Prostate gland (tissue), 2 donors: Measurements from ENCODE around the gene ANKRD9. TPM values are rescaled to one million over a fixed set of nuclear protein-coding genes. Genes with fewer than 3 reads are reported as not detected.

Experiments used
- DNase-seq: peaks from one replicate; pipeline ENCODE4 v3.0.0-alpha.2; 2019; ENCODE audit warnings: low spot score
- H3K27ac ChIP-seq, 2 donors: fragments of 200-600 bp; sonication (generic); 2 replicates each; pipeline ENCODE4 v1.5.1; 2017 to 2019
- H3K27me3 ChIP-seq: fragments of 200-600 bp; sonication (generic); replicated peaks from 2 replicates; pipeline ENCODE4 v1.5.1; 2019; ENCODE audit not compliant: insufficient read depth
- H3K36me3 ChIP-seq, 2 donors: fragments of 200-600 bp; sonication (generic); 1 replicate in 1 of 2; 2 replicates in 1 of 2; pipeline versions ENCODE4 v1.5.1 to v1.8.1; 2017 to 2019
- H3K4me1 ChIP-seq: fragments of 200-600 bp; sonication (generic); replicated peaks from 2 replicates; pipeline ENCODE4 v1.5.1; 2019
- H3K4me3 ChIP-seq, 2 donors: fragments of 200-600 bp; sonication (generic); 2 replicates each; pipeline ENCODE4 v1.5.1; 2017 to 2019
- H3K9me3 ChIP-seq: fragments of 200-600 bp; sonication (generic); 2 replicates; pipeline ENCODE4 v1.5.1; 2017
- CTCF ChIP-seq, 4 experiments: fragments of 200-600 bp in 2 of 4; fragments of 450-650 bp in 2 of 4; sonication (generic) in 2 of 4; IDR thresholded peaks; 1 replicate in 3 of 4; 2 replicates in 1 of 4; pipeline ENCODE4 v1.5.1; 2016 to 2019; ENCODE audit warnings: antibody characterized with exemption in 4 of 4, mild to moderate bottlenecking in 2 of 4, moderate library complexity in 2 of 4
- POLR2A ChIP-seq: fragments of 450-650 bp; IDR thresholded peaks from one replicate; pipeline ENCODE4 v1.6.1; 2016; ENCODE audit warnings: antibody characterized with exemption, mild to moderate bottlenecking
- POLR2AphosphoS5 ChIP-seq: sonication (generic); formaldehyde crosslinking; IDR thresholded peaks from one replicate; pipeline ENCODE4 v1.6.1; 2017; ENCODE audit warnings: antibody characterized with exemption
- WGBS: methylation state at CpG from one replicate; pipeline ENCODE4 v1.1.5; 2018; 5-methylcytosine and 5-hydroxymethylcytosine counted together
- intact Hi-C: fragments of 100-400 bp; cut with DNase I; formaldehyde crosslinking; loops from one replicate; pipeline ENCODE4 v1.14.2; 2022
- total RNA-seq, 2 donors: library from RNA; depleted of rRNA; stranded (reverse); fragments of >200 nt; gene quantifications; one replicate each; pipeline ENCODE4 v1.1.0, GENCODE V29; 2016

The ANKRD9 gene
- total RNA-seq, 2 donors from 2014 or later: 81.1 to 81.5 TPM

- no peaks in the 10 kb centered on the region for H3K36me3 ChIP-seq
- no peaks in the 10 kb centered on the region for H3K9me3 ChIP-seq
- H3K27ac ChIP-seq: no peak overlapping the region
- no peak for DNase-seq
- intact Hi-C loops: no loop called here
- WGBS: 86% methylated on average over 5 of the region's 7 CpGs
- H3K4me3 ChIP-seq: no peak overlapping the region
- H3K4me1 ChIP-seq: no peaks in the 10 kb centered on the region
- TF ChIP-seq POLR2AphosphoS5 (no peak), POLR2A (no peak), CTCF (IDR thresholded peaks at IDR 0.05) (no peak)
- H3K27me3 ChIP-seq: no peaks in the 10 kb centered on the region
Measured at GRCh38 chr14:102491786-102492530, 17.6 kb downstream of the ANKRD9 start.

DNA sequence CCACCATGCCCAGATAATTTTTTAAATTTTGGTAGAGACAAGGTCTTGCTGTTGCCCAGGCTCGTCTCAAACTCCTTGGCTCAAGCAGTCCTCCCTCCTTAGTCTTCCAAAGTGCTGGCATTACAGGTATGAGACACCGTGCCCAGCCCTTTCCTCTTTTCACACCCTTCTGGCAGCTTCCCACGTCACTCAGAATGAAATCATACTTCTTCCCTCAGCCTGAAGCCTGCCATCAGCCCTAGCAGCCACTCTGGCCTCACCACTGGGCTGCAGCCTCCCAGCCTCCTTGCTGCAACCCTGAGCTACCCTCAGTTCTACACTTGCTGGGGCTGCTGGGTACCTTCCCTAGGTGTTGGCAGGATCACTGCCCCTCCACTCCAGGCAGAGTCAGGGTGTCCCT is 18.2 kb downstream of the ANKRD9 start:
- TF ChIP-seq CTCF (IDR thresholded peaks at IDR 0.05) (no peak), POLR2AphosphoS5 (no peak), POLR2A (no peak)
- intact Hi-C loops: no loop called here
- Histone ChIP-seq H3K27ac (no peak overlapping the region), H3K36me3 (no peaks in the 10 kb centered on the region), H3K9me3 (no peaks in the 10 kb centered on the region), H3K27me3 (no peaks in the 10 kb centered on the region), H3K4me1 (no peaks in the 10 kb centered on the region), H3K4me3 (no peak overlapping the region)
- no peak for DNase-seq
- 44% methylated on average over 3 of the region's 3 CpGs for WGBS

- H3K27me3 ChIP-seq: no peaks in the 10 kb centered on the region
- WGBS: 88% methylated on average over 18 of the region's 18 CpGs
- no peak for DNase-seq
- H3K36me3 ChIP-seq: no peaks in the 10 kb centered on the region
- TF ChIP-seq CTCF (IDR thresholded peaks at IDR 0.05): no peak
- TF ChIP-seq POLR2AphosphoS5: no peak
- TF ChIP-seq POLR2A: no peak
- no peak overlapping the region for H3K4me3 ChIP-seq
- intact Hi-C loops: no loop called here
- H3K9me3 ChIP-seq: no peaks in the 10 kb centered on the region
- H3K4me1 ChIP-seq: no peaks in the 10 kb centered on the region
- no peak overlapping the region for H3K27ac ChIP-seq
Measured at GRCh38 chr14:102490456-102490855, 19.1 kb downstream of the ANKRD9 start.

GRCh38 chr14:102487204-102487577 is 22.4 kb downstream of the ANKRD9 start:
- Histone ChIP-seq H3K27ac (no peak overlapping the region), H3K27me3 (no peaks in the 10 kb centered on the region), H3K36me3 (no peaks in the 10 kb centered on the region), H3K4me1 (no peaks in the 10 kb centered on the region), H3K4me3 (no peak overlapping the region), H3K9me3 (no peaks in the 10 kb centered on the region)
- no peak for TF ChIP-seq POLR2AphosphoS5
- TF ChIP-seq POLR2A: no peak
- no peak for TF ChIP-seq CTCF (IDR thresholded peaks at IDR 0.05)
- WGBS: 56% methylated on average over 7 of the region's 7 CpGs
- intact Hi-C loops: no loop called here
- DNase-seq: no peak

DNA sequence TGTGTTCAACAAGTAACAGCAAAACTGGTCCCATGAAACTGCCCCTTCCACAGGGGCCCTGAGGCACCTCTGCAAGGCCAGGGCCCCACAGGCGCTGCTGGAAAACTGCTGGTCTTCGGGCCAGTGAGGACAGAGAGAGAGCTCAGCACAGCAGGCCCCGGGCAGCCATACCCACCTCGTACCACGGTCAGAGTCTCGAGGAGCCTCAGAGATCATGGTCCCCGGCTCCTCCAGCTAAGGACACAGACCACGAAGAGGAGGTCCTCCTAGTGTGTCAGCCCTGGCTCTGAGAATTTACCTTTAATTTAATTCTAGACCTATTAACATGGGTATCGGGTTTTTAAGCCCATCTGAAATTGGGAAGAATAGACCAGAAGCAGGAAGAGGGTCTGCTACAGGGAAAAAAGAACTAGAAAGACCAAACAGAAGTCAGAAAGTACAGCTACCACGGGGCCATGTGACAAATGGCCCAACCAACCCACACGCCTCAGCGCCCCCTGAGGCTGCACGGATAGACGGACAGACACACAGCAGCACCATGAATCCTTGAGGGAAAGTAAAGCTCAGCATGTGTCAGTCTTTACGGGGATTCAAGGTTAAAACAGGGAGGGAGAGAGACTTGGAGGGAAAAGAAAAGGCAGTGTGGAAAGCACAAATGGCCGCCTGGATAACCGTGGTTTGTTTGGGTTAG is 22.9 kb downstream of the ANKRD9 start:
- no peak for DNase-seq
- no peak overlapping the region for H3K27ac ChIP-seq
- no peak overlapping the region for H3K4me3 ChIP-seq
- H3K9me3 ChIP-seq: no peaks in the 10 kb centered on the region
- 72% methylated on average over 17 of the region's 17 CpGs for WGBS
- TF ChIP-seq CTCF (IDR thresholded peaks at IDR 0.05): no peak
- TF ChIP-seq POLR2AphosphoS5: no peak
- no peak for TF ChIP-seq POLR2A
- intact Hi-C loops: no loop called here
- no peaks in the 10 kb centered on the region for H3K36me3 ChIP-seq
- H3K4me1 ChIP-seq: no peaks in the 10 kb centered on the region
- no peaks in the 10 kb centered on the region for H3K27me3 ChIP-seq
